K562 (cell line): Measurements from ENCODE around the gene SRMS. TPM values are rescaled to one million over a fixed set of nuclear protein-coding genes. Genes with fewer than 3 reads are reported as not detected.

Experiments
- BRD9 ChIP-seq: fragments of 450-650 bp; IDR thresholded peaks from 2 replicates; pipeline ENCODE4 v1.6.1; 2018; ENCODE audit warnings: low read depth; ENCODE audit not compliant: partially characterized antibody
- CHD4 ChIP-seq: fragments of 200-600 bp; sonication (generic); IDR thresholded peaks from 3 replicates; pipeline ENCODE4 v1.6.1; 2012; ENCODE audit warnings: low read depth, mild to moderate bottlenecking, mixed read lengths, low read length, inconsistent platforms; ENCODE audit not compliant: insufficient read depth, insufficient replicate concordance, poor library complexity, severe bottlenecking
- ELK1 ChIP-seq: sonication (generic); formaldehyde crosslinking; IDR thresholded peaks from 2 replicates; pipeline ENCODE4 v1.8.1; 2022; ENCODE audit warnings: missing genetic modification reagents
- KAT7 ChIP-seq: sonication (generic); formaldehyde crosslinking; IDR thresholded peaks from 2 replicates; pipeline ENCODE4 v1.8.0; 2022; ENCODE audit warnings: missing genetic modification reagents, mild to moderate bottlenecking, borderline replicate concordance
- MEIS2 ChIP-seq: fragments of 450-650 bp; IDR thresholded peaks from 2 replicates; pipeline ENCODE4 v1.6.1; 2014; ENCODE audit warnings: mild to moderate bottlenecking; ENCODE audit not compliant: partially characterized antibody
- RAD51 ChIP-seq: fragments of 450-650 bp; IDR thresholded peaks from 2 replicates; pipeline ENCODE4 v1.7.1; 2016; ENCODE audit warnings: low read depth, mild to moderate bottlenecking, borderline replicate concordance
- RFX7 ChIP-seq: fragments of 250-450 bp; sonication (Bioruptor Pico); IDR thresholded peaks from 2 replicates; pipeline ENCODE4 v1.5.1; 2021; ENCODE audit warnings: mild to moderate bottlenecking
- TCF3 ChIP-seq: sonication (generic); formaldehyde crosslinking; IDR thresholded peaks from 2 replicates; pipeline ENCODE4 v1.4.0; 2020; ENCODE audit warnings: mild to moderate bottlenecking, missing genetic modification reagents
- ZBTB43 ChIP-seq: sonication (generic); formaldehyde crosslinking; IDR thresholded peaks from 2 replicates; pipeline ENCODE4 v1.8.0; 2023; ENCODE audit warnings: mild to moderate bottlenecking, missing genetic modification reagents
- polyA plus RNA-seq, 8 experiments: library from polyadenylated mRNA; depleted of rRNA in 4 of 8; stranded (reverse) in 5 of 8; unstranded in 3 of 8; fragments of >200 nt; fragmentation: Nextera tagmentation in 2 of 8; fragmentation: Illumina TruSeq in 1 of 8; extraction: Ambion mirVana in 2 of 8; extraction: Trizol in 1 of 8; gene quantifications; 2 replicates each; pipeline versions ENCODE4 v1.2.1 to v1.2.3, GENCODE V29; 2011 to 2014; ENCODE audit warnings: inconsistent platforms in 1 of 8, missing spikeins in 1 of 8
- total RNA-seq, 7 experiments: library from RNA; depleted of rRNA in 6 of 7; stranded (reverse); fragments of >200 nt in 6 of 7; fragmentation: Illumina TruSeq in 2 of 7; extraction: Trizol in 2 of 7; gene quantifications; 2 replicates each; pipeline versions ENCODE4 v1.2.1 to v1.2.3, GENCODE V29; 2011 to 2021; ENCODE audit warnings: low replicate concordance in 1 of 7
- TF ChIP-seq, protein P1 (sequence below): sonication (generic); formaldehyde crosslinking; IDR thresholded peaks from 2 replicates; pipeline ENCODE4 v1.8.1; 2022; ENCODE audit warnings: missing genetic modification reagents

The SRMS gene
- total and polyA plus RNA-seq, 9 of the 15 experiments (the other 6 are each of a cell fraction or from before 2014, with no cell fraction given) = 0.07 TPM; not detected in 8

GRCh38 chr20:63541371-63541770 is 6.2 kb downstream of the SRMS start (continued):
- TF ChIP-seq CHD4 = no peak
- TF ChIP-seq MEIS2 = no peak
- no peak for TF ChIP-seq RAD51
- no peak for TF ChIP-seq ELK1 (CRISPR knock-in tag)
- no peak for TF ChIP-seq BRD9
- TF ChIP-seq ZBTB43 (CRISPR knock-in tag) = no peak
- no peak for TF ChIP-seq KAT7
- TF ChIP-seq, protein P1, sequence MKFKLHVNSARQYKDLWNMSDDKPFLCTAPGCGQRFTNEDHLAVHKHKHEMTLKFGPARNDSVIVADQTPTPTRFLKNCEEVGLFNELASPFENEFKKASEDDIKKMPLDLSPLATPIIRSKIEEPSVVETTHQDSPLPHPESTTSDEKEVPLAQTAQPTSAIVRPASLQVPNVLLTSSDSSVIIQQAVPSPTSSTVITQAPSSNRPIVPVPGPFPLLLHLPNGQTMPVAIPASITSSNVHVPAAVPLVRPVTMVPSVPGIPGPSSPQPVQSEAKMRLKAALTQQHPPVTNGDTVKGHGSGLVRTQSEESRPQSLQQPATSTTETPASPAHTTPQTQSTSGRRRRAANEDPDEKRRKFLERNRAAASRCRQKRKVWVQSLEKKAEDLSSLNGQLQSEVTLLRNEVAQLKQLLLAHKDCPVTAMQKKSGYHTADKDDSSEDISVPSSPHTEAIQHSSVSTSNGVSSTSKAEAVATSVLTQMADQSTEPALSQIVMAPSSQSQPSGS (CRISPR knock-in tag) = no peak
- TF ChIP-seq TCF3 (CRISPR knock-in tag) = no peak
- no peak for TF ChIP-seq RFX7 (CRISPR knock-in tag)
